Measurements from ENCODE around the gene HAAO.

Gene HAAO

DNA sequence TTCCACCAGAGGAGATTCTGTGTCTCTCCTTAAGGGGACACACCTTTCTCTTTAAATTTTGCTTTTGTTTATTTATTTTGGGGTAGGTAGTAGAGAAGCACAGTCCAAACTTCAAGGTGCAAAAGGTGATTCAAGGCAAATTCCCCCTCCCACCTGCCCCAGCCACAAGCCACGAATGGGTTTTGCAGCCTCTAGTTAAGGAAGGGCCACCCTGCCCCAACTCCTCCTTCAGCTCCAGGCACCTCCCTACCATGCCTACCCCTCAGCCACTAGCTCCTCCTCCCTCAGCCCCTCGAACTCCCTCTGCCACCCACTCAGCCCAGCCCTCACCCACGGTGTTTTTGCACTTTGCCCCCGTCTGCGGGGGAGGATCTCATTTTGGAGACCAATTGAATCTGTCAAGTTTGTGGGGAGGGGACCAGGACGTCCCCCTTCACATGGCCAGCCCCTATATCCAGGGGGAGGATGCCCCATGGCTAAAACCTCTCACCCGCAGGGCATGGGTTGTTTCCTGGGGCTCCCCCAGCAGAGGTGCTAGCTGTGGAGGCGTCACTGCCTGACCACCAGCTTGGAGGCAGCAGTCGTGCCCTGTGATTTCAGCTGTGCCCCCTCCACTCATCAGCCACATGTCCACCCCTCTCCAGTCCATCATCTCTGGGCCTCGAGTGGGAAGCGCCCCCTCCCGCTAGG, 4.5 kb downstream of the HAAO start:
- H3K4me3 ChIP-seq: no peak overlapping the region
- TF ChIP-seq, protein P1, sequence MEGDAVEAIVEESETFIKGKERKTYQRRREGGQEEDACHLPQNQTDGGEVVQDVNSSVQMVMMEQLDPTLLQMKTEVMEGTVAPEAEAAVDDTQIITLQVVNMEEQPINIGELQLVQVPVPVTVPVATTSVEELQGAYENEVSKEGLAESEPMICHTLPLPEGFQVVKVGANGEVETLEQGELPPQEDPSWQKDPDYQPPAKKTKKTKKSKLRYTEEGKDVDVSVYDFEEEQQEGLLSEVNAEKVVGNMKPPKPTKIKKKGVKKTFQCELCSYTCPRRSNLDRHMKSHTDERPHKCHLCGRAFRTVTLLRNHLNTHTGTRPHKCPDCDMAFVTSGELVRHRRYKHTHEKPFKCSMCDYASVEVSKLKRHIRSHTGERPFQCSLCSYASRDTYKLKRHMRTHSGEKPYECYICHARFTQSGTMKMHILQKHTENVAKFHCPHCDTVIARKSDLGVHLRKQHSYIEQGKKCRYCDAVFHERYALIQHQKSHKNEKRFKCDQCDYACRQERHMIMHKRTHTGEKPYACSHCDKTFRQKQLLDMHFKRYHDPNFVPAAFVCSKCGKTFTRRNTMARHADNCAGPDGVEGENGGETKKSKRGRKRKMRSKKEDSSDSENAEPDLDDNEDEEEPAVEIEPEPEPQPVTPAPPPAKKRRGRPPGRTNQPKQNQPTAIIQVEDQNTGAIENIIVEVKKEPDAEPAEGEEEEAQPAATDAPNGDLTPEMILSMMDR (IDR thresholded peaks at IDR 0.05): no peak
- H3K27ac ChIP-seq: no peak overlapping the region
- DNase-seq (ENCODE audit: low spot score): no peak

DNA sequence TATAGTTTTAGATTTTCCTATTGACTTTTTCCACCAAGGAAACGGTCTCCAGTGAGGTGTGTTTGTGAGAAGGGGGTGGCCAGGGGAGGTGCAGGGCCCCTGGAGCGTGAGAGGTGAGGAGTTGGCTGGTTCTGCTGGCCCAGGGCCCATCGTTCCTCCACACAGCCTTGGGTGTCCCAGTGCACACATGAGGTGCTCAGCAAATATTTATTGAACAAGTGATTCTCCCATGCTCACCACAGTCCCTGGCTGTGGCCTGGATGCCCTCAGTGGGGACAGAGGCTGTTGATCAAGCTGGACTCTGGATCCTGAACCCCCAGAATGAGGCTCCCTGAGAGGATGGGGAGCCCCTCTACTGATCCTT, 5.0 kb downstream of the HAAO start:
- no peak overlapping the region for H3K4me3 ChIP-seq
- TF ChIP-seq, protein P1 (IDR thresholded peaks at IDR 0.05): no peak
- H3K27ac ChIP-seq: no peak overlapping the region
- DNase-seq (ENCODE audit: low spot score): no peak

DNA sequence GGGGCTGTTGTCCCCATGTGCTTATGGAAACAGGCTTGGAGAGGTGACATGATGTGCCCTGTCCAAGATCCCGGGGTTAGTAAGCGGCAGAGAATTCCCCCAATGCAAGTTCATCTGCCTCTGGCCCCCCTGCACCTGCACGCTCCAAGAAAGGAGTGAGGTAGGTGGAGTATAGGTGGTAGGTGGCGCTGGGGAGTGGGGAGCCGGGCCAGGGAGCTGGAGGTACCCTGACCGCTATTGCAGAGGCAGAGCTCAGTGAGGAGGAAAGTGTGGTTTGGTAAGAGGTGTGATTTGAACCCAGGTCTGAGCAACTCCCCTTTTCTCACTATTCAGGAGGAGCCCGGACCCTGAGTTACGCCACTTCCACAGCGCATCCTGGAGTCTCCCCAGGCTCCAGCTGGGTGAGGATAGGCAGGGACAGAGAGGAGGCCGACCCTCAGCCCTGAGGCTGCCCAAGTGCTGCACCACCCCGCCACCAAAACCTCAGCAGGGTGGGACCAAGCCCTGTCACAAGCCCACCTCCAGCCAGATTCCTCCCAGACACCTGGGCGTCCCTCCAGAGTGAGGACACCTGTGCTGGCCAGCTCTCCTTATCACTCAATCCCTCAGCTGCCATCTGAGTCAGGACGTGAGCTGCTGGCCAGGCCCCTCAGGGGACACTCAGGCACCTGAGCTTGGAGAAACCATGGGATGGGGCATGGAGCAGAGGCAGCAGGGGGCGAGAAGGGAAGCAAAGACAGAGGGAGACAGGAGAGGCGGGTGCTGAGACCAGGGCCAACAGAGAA, 5.6 kb downstream of the HAAO start:
- DNase-seq (ENCODE audit: low spot score): no peak
- TF ChIP-seq, protein P1 (IDR thresholded peaks at IDR 0.05): no peak
- H3K4me3 ChIP-seq: no peak overlapping the region
- H3K27ac ChIP-seq: no peak overlapping the region

DNA sequence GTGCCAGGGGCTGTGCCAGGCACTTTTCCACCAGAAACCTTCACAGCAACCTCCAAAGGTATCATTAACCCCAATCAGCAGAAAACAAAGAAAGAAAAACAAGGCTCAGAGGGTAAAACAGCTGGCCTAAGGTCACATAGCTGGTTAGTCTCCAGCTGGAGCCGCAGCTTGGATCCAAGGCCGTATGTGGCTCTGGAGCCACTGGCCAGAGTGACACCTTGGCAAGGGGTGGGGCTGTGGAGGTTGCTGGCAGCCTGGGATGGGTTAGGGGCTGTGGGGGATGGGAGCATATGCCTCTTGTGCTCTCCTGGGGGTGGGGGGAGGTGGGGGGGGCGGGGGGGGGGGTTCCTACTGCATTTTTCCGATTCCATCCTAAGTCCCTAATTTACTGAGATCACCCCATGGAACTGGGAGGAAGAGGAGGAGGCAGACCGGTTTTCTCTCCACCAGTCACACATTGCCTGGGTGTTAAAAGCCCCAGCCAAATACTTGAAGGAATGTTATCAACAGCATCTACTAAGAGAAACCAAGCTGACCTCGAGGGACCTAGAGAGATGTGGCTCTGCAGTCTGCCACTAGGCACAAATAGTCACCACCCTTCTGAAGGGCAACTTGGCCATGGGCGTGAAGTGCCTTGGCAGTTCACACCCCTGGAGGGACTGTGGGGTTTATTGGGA, 8.0 kb downstream of the HAAO start:
- Histone ChIP-seq H3K27ac (no peak overlapping the region), H3K4me3 (no peak overlapping the region)
- TF ChIP-seq, protein P1 (IDR thresholded peaks at IDR 0.05): no peak
- DNase-seq (ENCODE audit: low spot score): no peak

DNA sequence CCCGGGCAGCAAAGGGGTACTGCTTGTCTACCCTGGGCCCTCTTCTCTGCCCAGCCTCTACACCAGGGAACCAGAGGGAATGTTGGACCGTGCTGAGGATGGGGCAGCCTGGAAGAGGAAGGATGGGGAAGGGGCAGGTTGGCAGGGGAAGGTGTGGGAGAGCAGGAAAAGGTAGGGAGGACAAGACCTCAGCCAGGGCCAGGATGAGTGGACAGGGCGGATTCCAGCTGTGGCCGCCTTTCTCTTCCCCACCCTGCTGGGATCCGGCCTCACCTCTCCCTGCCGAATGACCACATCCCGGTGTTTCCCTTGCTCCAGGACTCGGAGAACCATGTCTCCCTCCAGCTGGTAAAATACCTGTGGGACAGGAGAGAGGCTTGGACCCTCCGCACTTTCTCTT, 8.9 kb downstream of the HAAO start:
- no peak for DNase-seq (ENCODE audit: low spot score)
- Histone ChIP-seq H3K27ac (no peak overlapping the region), H3K4me3 (no peak overlapping the region)
- TF ChIP-seq, protein P1 (IDR thresholded peaks at IDR 0.05): no peak

DNA sequence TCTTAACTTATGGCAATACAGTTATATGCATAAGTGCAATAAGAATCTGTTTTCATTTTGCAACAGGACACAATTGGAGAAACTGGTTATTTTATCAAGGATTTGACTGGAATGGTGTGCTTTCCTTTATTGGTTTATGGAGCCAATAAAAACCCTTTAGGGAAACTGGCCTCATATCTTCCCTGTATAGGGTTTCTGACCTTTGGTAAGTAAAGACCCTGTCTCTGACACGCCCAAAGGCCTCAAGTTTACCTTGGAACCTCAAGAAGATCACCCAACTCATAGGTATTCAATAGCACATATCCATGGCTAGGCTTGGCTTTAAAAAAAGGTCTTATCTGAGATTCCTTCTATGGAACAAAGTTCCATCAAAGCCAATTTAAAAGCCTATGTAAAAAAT, 11.2 kb downstream of the HAAO start:
- no peak for DNase-seq (ENCODE audit: low spot score)
- TF ChIP-seq, protein P1 (IDR thresholded peaks at IDR 0.05): no peak
- Histone ChIP-seq H3K4me3 (no peak overlapping the region), H3K27ac (no peak overlapping the region)

All from coronary artery (tissue), 2 donors.